ENCODE measurements around the gene HACD3. TPM values are rescaled to one million over a fixed set of nuclear protein-coding genes. Genes with fewer than 3 reads are reported as not detected.

Gene HACD3

Small RNAs within 50 kb of the gene (small RNA-seq; reads per million reads assigned to genes)
- not detected for gene RF00019 (ENCODE audit: insufficient read depth)
- gene RNU6-19P (ENCODE audit: insufficient read depth), result not detected
